Jurkat, Clone E6-1 (cell line): Measurements from ENCODE around the gene MRPL34.
"Not testable (repeated sequence)": the region's sequence is repeated elsewhere in the genome, so short reads cannot be mapped to it uniquely, and the experiment has no call there.

Source experiments
- DNase-seq: peaks from one replicate; pipeline ENCODE4 v3.0.0-alpha.2; 2011; ENCODE audit warnings: low read depth, low spot score
- H3K4me3 ChIP-seq: 2 replicates; pipeline ENCODE4 v1.5.1; 2011; ENCODE audit warnings: mild to moderate bottlenecking, low read length, control low read depth, moderate library complexity

MRPL34 gene

DNA sequence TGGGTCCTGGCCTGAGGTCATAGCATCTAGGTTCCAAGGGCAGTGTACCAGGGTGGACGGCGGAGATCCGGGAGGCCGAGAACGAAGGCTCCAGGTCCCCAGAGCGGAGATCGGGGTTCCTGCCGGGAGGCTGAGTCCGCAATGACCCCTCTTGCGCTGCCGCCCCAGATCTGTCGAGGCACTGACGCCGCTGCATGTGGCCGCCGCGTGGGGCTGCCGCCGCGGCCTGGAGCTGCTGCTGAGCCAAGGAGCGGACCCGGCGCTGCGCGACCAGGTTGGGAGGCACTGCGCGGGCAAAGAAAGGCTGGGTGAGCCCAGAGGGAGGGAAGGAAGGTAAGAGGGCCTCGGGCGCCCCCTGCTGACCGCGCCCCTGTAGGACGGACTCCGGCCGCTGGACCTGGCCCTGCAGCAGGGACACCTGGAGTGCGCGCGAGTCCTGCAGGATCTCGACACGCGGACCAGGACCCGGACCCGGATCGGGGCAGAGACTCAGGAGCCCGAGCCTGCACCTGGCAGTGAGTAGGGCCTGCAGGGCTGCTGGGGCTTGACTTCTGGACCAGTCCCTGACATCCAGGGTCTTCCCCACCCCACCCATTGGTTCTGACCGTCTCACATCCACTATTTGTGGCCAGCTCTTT, 23.1 kb upstream of the MRPL34 start:
- DNase-seq = peak; percentile 44
- H3K4me3 ChIP-seq = peak overlapping the region; percentile 60

DNA sequence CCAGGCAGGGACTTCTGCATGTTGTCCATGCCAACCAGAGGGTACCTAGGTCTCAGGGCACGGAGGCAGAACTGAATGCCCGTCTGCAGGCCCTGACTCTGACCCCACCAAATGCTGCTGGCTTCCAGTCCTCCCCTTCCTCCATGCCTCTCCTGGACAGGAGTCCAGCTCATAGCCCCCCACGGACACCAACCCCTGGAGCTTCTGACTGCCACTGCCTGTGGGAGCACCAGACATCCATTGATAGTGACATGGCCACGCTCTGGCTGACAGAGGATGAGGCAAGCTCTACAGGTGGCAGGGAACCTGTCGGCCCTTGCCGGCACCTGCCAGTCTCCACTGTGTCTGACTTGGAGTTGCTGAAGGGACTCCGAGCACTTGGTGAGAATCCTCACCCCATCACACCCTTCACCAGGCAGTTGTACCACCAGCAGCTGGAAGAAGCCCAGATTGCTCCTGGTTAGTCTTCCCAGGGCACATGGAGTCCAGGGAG, 22.1 kb upstream of the MRPL34 start:
- no peak overlapping the region for H3K4me3 ChIP-seq
- DNase-seq = no peak

DNA sequence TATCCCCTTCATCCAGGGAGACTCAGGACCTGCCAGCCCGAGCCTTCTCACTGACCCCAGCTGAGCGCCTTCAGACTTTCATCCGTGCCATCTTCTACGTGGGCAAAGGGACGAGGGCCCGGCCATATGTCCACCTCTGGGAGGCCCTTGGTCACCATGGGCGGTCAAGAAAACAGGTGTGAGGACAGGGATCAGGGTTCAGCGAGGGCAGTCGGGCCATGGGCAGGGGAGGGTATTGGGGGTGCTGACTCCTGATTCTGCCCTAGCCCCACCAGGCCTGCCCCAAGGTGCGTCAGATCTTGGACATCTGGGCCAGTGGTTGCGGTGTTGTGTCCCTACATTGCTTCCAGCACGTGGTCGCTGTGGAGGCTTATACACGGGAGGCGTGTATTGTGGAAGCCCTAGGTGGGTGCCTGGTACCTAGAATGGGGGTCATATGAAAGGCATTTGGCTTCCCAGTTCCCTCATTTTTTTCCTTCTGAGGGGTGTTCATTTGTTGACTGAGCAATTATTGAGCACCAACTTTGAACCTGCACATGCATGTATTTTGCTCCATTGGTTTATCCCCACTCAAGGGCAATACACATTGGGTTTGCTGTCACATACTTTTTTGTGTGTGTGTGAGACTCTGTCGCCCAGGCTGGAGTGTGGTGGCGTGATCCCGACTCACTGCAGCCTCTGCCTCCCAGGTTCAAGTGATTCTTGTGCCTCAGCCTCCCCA, 20.1 kb upstream of the MRPL34 start:
- no peak for DNase-seq
- no peak overlapping the region for H3K4me3 ChIP-seq

DNA sequence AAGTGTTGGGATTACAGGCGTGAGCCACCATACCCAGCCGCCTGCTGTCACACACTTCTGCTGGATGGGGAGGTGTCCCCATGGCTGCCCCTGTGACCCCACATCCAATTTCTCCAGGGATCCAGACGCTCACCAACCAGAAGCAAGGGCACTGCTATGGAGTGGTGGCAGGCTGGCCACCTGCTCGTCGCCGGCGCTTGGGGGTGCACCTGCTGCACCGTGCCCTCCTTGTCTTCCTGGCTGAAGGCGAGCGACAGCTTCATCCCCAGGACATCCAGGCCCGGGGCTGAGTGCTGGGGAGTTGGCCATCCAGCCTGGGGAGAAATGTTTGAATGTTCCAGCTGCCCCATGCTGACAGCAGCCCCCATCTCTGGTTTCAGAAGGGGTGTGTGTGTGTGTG, 19.4 kb upstream of the MRPL34 start:
- no peak for DNase-seq
- H3K4me3 ChIP-seq = no peak overlapping the region

DNA sequence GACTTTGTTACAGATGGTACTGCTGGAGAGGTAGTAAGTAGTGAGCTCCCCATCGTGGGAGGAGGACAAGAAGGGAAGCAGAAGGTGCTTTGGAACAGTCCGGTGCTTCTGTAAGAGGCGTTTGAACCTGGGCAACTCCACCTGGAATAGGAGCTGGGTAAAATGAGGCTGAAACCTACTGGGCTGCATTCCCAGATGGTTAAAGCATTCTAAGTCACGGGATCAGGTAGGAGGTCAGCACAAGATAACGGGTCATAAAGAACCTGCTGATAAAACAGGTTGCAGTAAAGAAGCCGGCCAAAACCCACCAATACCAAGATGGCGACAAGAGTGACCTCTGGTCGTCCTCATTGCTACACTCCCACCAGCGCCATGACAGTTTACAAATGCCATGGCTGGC, 18.9 kb upstream of the MRPL34 start:
- no peak overlapping the region for H3K4me3 ChIP-seq
- no peak for DNase-seq

DNA sequence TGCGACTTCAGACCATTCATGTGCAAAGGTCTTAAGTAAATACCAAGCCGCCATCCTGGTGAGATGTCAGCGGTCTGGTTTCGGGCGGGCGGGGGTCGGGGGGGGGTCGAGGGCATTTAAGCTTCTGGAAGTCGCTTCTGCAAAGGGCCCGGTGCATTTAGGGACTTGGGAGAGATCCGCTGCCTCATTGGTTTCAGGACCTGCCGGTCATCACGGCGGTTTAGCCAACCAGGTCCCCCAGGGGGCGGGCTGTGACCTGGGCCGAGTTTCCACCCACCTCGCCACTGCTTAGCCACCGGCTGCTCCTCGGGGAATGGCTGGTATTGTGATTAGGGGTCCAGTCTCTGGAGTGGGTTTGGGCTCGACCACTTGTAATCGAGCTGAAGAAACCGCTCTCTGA, 16.2 kb upstream of the MRPL34 start:
- DNase-seq = peak; percentile 42
- no peak overlapping the region for H3K4me3 ChIP-seq

DNA sequence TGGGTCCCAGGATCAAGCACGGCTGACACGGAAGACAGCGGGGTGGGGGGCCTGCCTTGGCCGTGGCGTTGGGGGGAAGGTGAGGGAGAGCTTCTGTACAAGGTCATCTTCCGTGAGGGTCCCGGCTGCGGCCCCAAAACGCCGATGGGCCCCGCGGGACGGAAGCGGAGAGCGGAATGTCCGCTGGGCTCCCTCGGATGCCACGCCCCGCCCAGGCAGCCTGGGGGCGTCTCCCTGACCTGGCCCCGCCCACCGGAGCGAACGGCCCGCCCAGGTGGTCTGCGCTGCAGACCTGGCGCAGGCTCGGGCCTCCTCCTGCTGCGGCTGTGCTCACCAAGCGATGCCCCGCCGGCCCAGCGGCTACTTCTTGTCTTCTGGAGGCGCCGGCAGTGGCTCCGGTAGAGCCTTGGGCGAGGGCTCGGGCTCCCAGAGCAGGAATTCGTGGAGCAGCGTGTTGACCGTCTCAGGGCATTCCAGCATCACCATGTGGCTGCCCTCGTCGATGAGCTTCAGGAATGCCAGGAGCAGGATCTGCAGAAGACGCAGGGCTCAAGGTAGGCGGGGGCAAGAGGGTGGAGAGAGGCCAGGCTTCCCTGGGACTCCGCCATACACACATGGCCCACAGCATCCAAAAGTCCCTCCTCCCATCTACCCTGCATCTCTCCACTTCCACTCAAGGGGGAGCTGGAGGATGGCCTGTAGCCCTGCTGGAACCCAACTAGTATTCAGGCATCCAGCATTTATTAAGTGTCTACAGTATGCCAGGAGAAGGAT, 13.2 kb upstream of the MRPL34 start:
- DNase-seq = peak; percentile 81

DNA sequence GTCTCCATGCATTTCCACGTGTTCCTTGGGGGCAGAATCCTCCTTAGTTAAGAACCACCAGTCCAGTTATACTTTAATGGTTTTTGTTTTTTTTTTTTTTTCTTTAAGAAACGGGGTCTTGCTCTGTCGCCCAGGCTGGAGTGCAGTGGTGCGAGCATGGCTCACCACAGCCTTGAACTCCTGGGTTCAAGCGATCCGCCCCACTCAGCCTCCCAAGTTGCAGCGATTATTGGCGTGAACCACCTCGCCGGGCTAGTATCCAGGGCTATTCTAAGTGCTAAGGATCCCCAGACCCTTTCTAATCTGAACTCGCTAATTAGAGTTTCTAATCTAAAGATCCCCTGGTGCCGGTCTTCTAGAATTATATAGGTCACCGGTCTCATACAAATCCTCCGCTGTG, 12.1 kb upstream of the MRPL34 start:
- H3K4me3 ChIP-seq = no peak overlapping the region

More for the DNA sequence above, 13.2 kb upstream of the MRPL34 start:
- peak overlapping the region; percentile 80 for H3K4me3 ChIP-seq

DNA sequence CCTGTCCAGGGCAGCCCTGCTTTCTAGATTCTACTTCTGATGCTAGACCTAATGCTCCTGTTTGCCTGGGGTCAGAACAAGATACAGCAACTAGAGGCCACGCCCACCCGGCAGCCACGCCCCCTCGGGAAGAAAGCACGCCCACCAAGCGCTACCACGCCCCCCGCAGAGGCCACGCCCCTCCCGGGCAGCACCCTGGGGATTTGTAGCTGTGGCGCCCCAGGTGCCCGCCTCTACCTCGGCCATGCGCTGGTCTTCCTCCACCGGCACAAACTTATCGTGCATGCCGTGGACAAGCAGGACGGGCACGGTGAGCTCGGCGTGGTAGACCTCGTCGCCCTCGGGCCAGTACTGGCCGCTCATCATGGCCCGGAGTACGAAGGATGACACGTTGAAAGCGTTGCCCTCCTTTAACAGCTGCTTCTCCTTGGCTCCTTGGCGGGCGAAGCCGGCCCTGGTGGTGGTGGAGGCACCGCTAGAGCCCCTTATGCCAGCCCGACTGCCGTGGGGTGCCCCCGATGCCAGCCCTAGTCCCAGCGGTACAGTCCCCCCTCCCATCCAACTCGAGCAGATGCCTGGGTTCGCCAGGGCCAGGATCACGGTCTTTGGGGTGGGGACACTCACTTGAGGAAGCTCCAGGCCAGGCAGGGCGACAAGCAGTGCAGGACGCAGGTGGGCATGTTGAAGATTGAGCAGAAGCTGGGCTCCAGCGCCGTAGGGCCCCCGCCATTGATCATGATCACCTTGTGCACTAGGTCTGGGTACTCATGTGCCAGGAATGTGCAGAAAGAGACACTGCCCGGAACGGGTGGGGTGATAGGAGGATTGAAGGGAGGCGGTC, 11.4 kb upstream of the MRPL34 start:
- no peak overlapping the region for H3K4me3 ChIP-seq
- peak; percentile 35 for DNase-seq

More for the DNA sequence above, 12.1 kb upstream of the MRPL34 start:
- no peak for DNase-seq

DNA sequence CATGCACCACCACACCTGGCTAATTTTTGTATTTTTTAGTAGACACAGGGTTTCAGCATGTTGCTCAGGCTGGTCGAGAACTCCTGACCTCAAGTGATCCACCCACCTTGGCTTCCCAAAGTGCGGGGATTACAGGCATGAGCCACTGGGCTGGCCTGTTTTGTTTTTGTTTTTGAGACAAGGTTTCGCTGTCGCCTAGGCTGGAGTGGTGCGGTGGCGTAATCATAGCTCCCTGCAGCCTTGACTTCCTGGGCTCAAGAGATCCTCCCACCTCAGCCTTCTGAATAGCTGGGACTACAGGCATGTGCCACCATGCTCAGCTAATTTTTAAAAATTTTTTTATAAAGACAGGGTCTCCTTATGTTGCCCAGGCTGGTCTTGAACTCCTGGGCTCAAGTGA, 10.1 kb upstream of the MRPL34 start:
- not testable (repeated sequence) for H3K4me3 ChIP-seq, DNase-seq

DNA sequence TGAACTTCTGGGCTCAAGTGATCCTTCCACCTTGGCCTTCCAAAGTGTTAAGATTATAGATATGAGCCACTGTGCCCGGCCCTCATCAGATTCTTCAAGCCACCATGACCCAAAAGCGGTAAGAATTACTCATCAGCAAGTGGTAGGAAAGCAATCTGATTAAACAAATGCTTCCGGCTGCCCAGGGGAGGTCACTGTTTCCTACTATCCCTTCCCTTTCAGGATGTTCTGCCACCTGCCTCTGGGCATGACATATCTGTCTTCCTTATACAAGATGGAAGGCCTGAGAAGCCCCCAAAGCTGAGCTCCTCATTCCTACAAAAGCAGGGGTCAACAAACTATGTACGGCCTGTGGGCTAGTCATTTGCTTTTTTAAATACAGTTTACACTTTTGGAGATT, 9.4 kb upstream of the MRPL34 start:
- DNase-seq = no peak

DNA sequence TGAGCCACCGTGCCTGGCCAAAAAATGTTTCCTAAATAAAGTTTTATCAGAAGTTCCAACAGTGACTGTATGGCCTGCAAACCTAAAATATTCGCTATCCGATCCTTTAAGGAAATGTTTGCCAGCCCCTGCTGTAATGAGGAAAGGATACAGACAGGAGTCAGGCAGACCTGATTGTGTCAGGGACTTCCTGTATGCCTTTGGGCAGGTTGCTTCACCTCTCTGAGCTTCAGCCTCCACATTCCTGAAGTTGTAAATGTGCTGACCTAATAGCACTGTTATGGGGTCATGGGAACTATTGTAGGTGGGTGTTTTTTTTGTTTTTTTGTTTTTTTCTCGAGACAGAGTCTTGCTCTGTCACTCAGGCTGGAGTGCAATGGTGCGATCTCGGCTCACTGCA, 8.7 kb upstream of the MRPL34 start:
- DNase-seq = no peak
- H3K4me3 ChIP-seq = no peak overlapping the region

More for the DNA sequence above, 9.4 kb upstream of the MRPL34 start:
- no peak overlapping the region for H3K4me3 ChIP-seq

DNA sequence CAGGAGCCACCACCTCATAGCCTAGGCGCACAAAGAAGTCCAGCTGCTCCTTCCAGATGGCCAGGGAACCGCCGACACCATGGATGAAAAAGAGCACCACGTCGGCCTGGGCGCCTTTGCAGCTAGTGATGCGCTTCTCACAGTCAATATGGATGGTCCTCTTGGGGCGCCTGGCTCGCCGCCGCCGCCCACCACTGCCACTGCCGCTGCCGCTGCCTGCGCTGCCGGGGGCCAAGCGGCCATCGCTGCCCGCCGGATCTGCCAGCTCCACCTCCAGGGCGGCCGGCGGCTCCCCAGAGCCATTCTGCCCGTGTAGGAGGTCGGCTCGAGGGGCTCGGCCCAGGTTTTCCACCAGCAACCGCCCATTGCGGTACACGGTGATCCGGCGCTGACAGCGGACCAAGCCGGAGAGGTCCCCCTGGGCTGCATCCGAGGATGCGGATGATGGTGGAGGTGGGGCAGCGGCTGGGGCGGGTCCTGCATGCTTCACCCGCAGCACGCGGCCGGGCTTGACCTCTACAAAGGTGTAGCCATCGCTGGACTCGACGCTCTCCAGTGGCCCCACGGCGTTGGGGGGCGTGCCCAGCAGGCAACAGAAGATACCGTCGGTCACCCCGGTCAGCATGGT, 4.6 kb upstream of the MRPL34 start:
- no peak overlapping the region for H3K4me3 ChIP-seq
- no peak for DNase-seq

DNA sequence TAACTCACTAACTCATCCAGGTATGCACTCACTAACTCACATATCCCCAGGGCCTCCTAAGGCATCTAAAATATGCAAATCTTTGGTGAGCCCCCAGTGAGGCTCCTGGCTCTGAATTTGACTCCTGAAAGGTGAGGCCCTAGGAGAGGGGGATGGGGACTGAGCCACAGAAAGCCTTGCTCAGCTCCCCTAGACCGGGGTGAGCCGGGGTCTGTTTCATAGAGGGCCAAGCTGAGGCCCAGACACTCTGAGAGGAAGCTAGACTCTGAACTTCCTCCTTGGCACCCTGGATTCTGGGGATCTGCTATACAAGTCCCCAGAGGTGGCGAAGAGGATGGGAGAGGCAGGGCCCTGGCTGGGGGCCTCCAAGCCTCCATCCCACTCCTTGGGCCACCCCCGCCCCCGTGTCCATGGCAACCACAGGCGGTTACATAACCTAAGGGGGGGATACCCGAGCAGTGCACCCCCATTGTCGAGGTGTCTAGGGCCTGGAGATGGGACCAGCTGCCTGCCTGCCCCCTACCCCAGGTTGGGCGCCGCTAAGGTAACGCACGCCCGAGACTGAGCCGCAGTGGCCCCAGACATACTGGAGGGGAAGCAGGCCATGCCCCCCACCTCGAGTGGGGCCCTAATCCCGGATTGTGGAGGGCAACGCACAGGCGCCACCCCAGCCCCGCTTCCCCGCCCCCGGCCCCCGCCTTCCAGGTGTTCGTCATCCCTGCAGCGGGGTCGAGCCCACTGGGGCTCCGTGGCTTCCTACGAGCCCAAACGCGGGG, 3.1 kb upstream of the MRPL34 start:
- peak overlapping the region; percentile 62 for H3K4me3 ChIP-seq
- DNase-seq = no peak

DNA sequence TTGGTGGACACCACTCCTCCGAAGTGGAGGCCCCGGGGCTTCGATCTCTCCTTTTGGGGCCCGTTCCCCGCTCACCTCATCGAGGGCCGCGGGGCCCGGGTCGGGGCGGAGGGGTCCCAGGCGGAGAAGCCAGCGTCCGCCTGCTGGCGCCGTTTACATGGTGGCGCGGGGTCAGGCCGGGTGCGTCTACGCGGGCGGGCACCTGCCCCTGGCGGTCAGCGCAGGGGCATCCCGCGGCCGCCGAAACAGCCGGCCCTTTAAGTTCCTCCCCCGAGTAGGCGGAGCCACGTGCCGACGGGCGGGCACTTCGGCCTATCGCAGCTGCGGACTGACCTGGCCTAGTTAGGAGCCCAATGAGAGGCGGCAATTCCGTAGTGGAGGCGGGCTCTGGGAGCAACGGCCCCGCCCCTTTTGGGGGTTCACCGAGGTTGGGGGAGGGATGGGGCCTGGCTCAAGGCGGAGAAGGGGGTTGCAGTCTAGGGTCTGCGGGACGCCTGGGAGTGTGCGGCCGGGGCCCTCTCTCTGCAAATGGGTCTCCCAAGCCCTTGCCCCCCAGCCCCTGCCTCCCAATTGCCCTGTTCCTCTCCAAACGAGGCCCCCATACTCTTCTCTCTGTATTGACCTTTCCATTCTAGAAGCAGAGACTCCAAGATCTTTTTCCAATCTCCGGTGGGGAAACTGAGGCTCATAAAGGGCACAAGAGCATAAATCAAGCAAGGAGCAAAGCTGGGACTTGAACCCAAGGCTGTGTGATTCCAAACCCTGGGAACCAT, 2.3 kb upstream of the MRPL34 start, which contains the start of gene ABHD8:
TSS of gene ABHD8 (minus strand) at position 259 of the 773 bp plus-strand sequence. CDS start 1,809 bp downstream, outside the sequence.
- DNase-seq = peak; percentile 91
- H3K4me3 ChIP-seq = peak within 1 kb of the TSS; percentile 62

DNA sequence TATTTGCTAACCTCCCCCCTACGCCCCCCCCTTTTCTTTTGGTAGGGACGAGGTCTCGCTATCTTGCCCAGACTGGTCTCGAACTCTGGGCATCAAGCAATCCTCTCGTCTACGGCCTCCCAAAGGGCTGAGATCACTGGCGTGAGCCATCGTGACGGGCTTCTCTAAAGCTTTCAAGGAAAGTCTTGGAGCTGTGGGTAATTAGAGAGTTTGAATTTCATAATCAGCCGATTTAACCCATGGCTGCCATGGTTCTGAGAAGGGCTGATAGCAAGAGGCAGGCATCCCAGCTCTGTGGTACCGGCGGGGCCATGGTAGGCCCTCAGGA, 1.8 kb upstream of the MRPL34 start:
- no peak overlapping the region; the same call in 1 of the 2 replicates for H3K4me3 ChIP-seq
- DNase-seq = no peak
